HEK293 (cell line): ENCODE measurements around the gene AIF1.

Experiments
- TCF7L2 ChIP-seq: IDR thresholded peaks from 2 replicates; pipeline ENCODE4 v1.6.1; 2011; ENCODE audit warnings: low read depth, mild to moderate bottlenecking, inconsistent platforms, low read length, moderate library complexity, borderline replicate concordance
- TF ChIP-seq, protein P1 (sequence below): fragments of 450-650 bp; formaldehyde crosslinking; IDR thresholded peaks from 2 replicates; pipeline ENCODE4 v1.5.1; 2016; ENCODE audit warnings: missing biosample characterization, missing genetic modification characterization

DNA sequence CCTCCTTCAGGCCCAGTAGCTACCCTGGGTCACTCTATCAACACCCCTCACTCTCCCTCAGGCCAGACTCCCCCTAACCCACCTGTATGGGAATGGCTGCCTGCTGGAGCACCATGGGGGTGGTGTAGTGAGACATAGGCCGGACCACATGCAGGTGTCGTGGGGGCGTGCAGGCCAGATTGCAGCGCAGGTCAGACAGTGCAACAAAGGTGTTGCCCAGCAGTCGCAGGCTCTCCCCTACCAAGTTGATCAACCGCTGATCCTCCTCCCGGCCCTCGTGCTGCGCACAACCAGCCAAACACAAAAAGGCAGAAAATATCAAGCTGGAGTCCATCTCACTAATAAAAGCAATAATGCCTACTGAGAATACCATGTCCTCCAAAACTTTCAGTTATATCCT is 30.3 kb downstream of the AIF1 start:
- TF ChIP-seq, protein P1, sequence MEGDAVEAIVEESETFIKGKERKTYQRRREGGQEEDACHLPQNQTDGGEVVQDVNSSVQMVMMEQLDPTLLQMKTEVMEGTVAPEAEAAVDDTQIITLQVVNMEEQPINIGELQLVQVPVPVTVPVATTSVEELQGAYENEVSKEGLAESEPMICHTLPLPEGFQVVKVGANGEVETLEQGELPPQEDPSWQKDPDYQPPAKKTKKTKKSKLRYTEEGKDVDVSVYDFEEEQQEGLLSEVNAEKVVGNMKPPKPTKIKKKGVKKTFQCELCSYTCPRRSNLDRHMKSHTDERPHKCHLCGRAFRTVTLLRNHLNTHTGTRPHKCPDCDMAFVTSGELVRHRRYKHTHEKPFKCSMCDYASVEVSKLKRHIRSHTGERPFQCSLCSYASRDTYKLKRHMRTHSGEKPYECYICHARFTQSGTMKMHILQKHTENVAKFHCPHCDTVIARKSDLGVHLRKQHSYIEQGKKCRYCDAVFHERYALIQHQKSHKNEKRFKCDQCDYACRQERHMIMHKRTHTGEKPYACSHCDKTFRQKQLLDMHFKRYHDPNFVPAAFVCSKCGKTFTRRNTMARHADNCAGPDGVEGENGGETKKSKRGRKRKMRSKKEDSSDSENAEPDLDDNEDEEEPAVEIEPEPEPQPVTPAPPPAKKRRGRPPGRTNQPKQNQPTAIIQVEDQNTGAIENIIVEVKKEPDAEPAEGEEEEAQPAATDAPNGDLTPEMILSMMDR (tag by site-specific recombination) = no peak
- no peak for TF ChIP-seq TCF7L2
